ENCODE measurements around the gene SYNGR3.
"Not testable (repeated sequence)": the region's sequence is repeated elsewhere in the genome, so short reads cannot be mapped to it uniquely, and the experiment has no call there.

Gene SYNGR3

GRCh38 chr16:2011726-2012125 is 22.0 kb downstream of the SYNGR3 start:
- DNase-seq = not testable (repeated sequence)

GRCh38 chr16:2013527-2013926 is 23.8 kb downstream of the SYNGR3 start:
- DNase-seq = no peak

- DNase-seq = no peak
Measured at GRCh38 chr16:2015117-2015946, 25.6 kb downstream of the SYNGR3 start.

GRCh38 chr16:2015947-2016208 is 26.1 kb downstream of the SYNGR3 start:
- DNase-seq = no peak

GRCh38 chr16:2016407-2016922 is 26.7 kb downstream of the SYNGR3 start:
- no peak for DNase-seq

GRCh38 chr16:2019518-2019920 is 29.7 kb downstream of the SYNGR3 start, which contains the start of gene NPW:
Gene NPW (plus strand): TSS chr16:2019785.
- peak; percentile 55 for DNase-seq

GRCh38 chr16:2019921-2020831 is 30.4 kb downstream of the SYNGR3 start:
- no peak for DNase-seq

GRCh38 chr16:2022723-2023091 is 32.9 kb downstream of the SYNGR3 start:
- DNase-seq = peak; percentile 63

GRCh38 chr16:2023092-2024031 is 33.6 kb downstream of the SYNGR3 start:
- peak; percentile 93 for DNase-seq

GRCh38 chr16:2024032-2024420 is 34.3 kb downstream of the SYNGR3 start:
- no peak for DNase-seq

GRCh38 chr16:2025251-2025650 is 35.5 kb downstream of the SYNGR3 start:
- DNase-seq = no peak

- no peak for DNase-seq
Measured at GRCh38 chr16:2025878-2026460, 36.2 kb downstream of the SYNGR3 start.

- peak; percentile 54 for DNase-seq
Measured at GRCh38 chr16:2026461-2027023, 36.8 kb downstream of the SYNGR3 start, which contains the start of gene NHERF2. Gene NHERF2 (plus strand): TSS chr16:2026902. CDS start chr16:2027006, 104 bp downstream.

- DNase-seq = no peak
Measured at GRCh38 chr16:2027024-2028010, 37.5 kb downstream of the SYNGR3 start.

- DNase-seq = no peak
Measured at GRCh38 chr16:2028146-2028545, 38.4 kb downstream of the SYNGR3 start.

- DNase-seq = no peak
Measured at GRCh38 chr16:2028620-2029220, 39.0 kb downstream of the SYNGR3 start.

- no peak for DNase-seq
Measured at GRCh38 chr16:2029350-2029749, 39.6 kb downstream of the SYNGR3 start.

- no peak for DNase-seq
Measured at GRCh38 chr16:2030036-2030435, 40.3 kb downstream of the SYNGR3 start.

GRCh38 chr16:2031081-2031577 is 41.4 kb downstream of the SYNGR3 start:
- DNase-seq = no peak
